ENCODE results near the gene CYP39A1.

Gene CYP39A1

GRCh38 chr6:46502486-46503119 lies 150.0 kb downstream of the CYP39A1 start:
- H3K79me2 ChIP-seq (ENCODE audit: insufficient read depth, low read length), result no peaks in the 10 kb centered on the region
- no peaks in the 10 kb centered on the region for H3K27me3 ChIP-seq (ENCODE audit: insufficient read depth, low read length, poor library complexity, severe bottlenecking)
- no peaks in the 10 kb centered on the region for H3K36me3 ChIP-seq (ENCODE audit: insufficient read depth, low read length)
- no peak overlapping the region for H3K4me2 ChIP-seq (ENCODE audit: low read depth, low read length, poor library complexity, severe bottlenecking)
- no peaks in the 10 kb centered on the region for H3F3A ChIP-seq (ENCODE audit: low read depth)
- H4K20me1 ChIP-seq (ENCODE audit: insufficient read depth, low read length, poor library complexity, severe bottlenecking), result no peaks in the 10 kb centered on the region
- H3K9me3 ChIP-seq (ENCODE audit: insufficient read depth, low read depth, low read length), result no peaks in the 10 kb centered on the region
- H3K4me3 ChIP-seq (ENCODE audit: low read length, poor library complexity, severe bottlenecking), result no peak overlapping the region
- H2AFZ ChIP-seq (ENCODE audit: low read length), result no peak overlapping the region
- no peaks in the 10 kb centered on the region; the same call in 1 of the 2 replicates for H3K9me2 ChIP-seq (replicated peaks; ENCODE audit: low read depth, low read length)
- no peak overlapping the region for H3K9ac ChIP-seq (ENCODE audit: low read depth, low read length, poor library complexity, severe bottlenecking)
- TF ChIP-seq EZH2phosphoT487 (IDR thresholded peaks at IDR 0.05; ENCODE audit: borderline replicate concordance) (no peak), CTCF (conservative IDR thresholded peaks at IDR 0.05; ENCODE audit: low read length) (no peak)
- H3K4me1 ChIP-seq (ENCODE audit: insufficient read depth, low read length, poor library complexity, severe bottlenecking), result no peaks in the 10 kb centered on the region

- no peaks in the 10 kb centered on the region for H3K9me3 ChIP-seq (ENCODE audit: insufficient read depth, low read depth, low read length)
- no peak overlapping the region for H3K4me2 ChIP-seq (ENCODE audit: low read depth, low read length, poor library complexity, severe bottlenecking)
- H3F3A ChIP-seq (ENCODE audit: low read depth), result no peaks in the 10 kb centered on the region
- no peaks in the 10 kb centered on the region for H3K79me2 ChIP-seq (ENCODE audit: insufficient read depth, low read length)
- H3K9ac ChIP-seq (ENCODE audit: low read depth, low read length, poor library complexity, severe bottlenecking), result no peak overlapping the region
- no peaks in the 10 kb centered on the region for H4K20me1 ChIP-seq (ENCODE audit: insufficient read depth, low read length, poor library complexity, severe bottlenecking)
- no peak overlapping the region for H2AFZ ChIP-seq (ENCODE audit: low read length)
- H3K4me1 ChIP-seq (ENCODE audit: insufficient read depth, low read length, poor library complexity, severe bottlenecking), result no peaks in the 10 kb centered on the region
- no peak overlapping the region for H3K4me3 ChIP-seq (ENCODE audit: low read length, poor library complexity, severe bottlenecking)
- no peak for TF ChIP-seq CTCF (conservative IDR thresholded peaks at IDR 0.05; ENCODE audit: low read length)
- H3K9me2 ChIP-seq (replicated peaks; ENCODE audit: low read depth, low read length), result no peaks in the 10 kb centered on the region; the same call in 1 of the 2 replicates
- H3K36me3 ChIP-seq (ENCODE audit: insufficient read depth, low read length), result no peaks in the 10 kb centered on the region
- no peaks in the 10 kb centered on the region for H3K27me3 ChIP-seq (ENCODE audit: insufficient read depth, low read length, poor library complexity, severe bottlenecking)
Observed at GRCh38 chr6:46501136-46502089, 151.2 kb downstream of the CYP39A1 start.

GRCh38 chr6:46500382-46500781 lies 152.2 kb downstream of the CYP39A1 start:
- H3K4me3 ChIP-seq (ENCODE audit: low read length, poor library complexity, severe bottlenecking), result no peak overlapping the region
- no peaks in the 10 kb centered on the region for H3K79me2 ChIP-seq (ENCODE audit: insufficient read depth, low read length)
- no peaks in the 10 kb centered on the region for H3K9me3 ChIP-seq (ENCODE audit: insufficient read depth, low read depth, low read length)
- H3K27me3 ChIP-seq (ENCODE audit: insufficient read depth, low read length, poor library complexity, severe bottlenecking), result no peaks in the 10 kb centered on the region
- H4K20me1 ChIP-seq (ENCODE audit: insufficient read depth, low read length, poor library complexity, severe bottlenecking), result no peaks in the 10 kb centered on the region
- H3F3A ChIP-seq (ENCODE audit: low read depth), result no peaks in the 10 kb centered on the region
- H3K9ac ChIP-seq (ENCODE audit: low read depth, low read length, poor library complexity, severe bottlenecking), result no peak overlapping the region
- no peaks in the 10 kb centered on the region for H3K36me3 ChIP-seq (ENCODE audit: insufficient read depth, low read length)
- no peaks in the 10 kb centered on the region; the same call in 1 of the 2 replicates for H3K9me2 ChIP-seq (replicated peaks; ENCODE audit: low read depth, low read length)
- no peak for TF ChIP-seq EZH2phosphoT487 (IDR thresholded peaks at IDR 0.05; ENCODE audit: borderline replicate concordance)
- TF ChIP-seq CTCF (conservative IDR thresholded peaks at IDR 0.05; ENCODE audit: low read length), result no peak
- no peak overlapping the region for H2AFZ ChIP-seq (ENCODE audit: low read length)
- no peak overlapping the region for H3K4me2 ChIP-seq (ENCODE audit: low read depth, low read length, poor library complexity, severe bottlenecking)
- H3K4me1 ChIP-seq (ENCODE audit: insufficient read depth, low read length, poor library complexity, severe bottlenecking), result no peaks in the 10 kb centered on the region
